Measurements from ENCODE around the gene STIMATE.

Gene STIMATE

DNA sequence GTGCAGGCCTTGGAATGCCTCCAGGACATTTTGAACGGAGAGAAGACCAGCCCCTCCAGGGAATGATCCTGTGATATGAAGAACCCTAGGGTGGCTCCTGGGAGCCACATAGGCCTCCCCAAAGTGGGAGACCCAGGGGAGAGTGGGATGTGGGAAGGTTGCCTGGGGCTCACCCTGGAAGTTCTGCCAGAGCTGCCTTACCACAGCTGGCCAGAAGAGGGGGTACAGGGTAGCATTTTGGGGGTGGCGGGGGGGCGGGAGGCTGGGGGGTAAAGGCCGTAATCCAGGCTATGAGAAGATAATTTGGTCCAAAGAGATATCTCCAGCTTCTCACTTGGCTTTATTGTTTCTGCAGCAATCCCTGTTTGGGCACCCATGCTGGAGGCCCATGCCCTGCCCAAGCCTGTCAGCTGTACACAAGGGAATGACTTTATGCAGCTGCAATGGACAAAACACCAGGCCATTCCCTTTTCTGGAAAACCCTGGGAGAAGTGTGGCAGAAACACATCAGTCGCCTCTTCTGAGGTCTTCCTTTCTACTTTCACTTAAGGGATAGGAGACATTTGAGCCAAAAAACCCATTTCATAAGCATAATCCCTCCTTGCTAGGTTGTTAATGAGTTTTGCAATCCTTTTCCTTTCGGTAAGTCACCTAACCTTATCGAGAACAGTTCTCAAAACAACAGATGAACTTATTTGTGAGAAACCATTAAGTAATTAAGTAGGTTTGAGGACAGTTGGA lies 51.5 kb downstream of the STIMATE start:
- Histone ChIP-seq H3K9me3 (ENCODE audit: control insufficient read depth, insufficient read depth, low read length) (no peaks in the 10 kb centered on the region), H3K4me1 (ENCODE audit: insufficient read depth, low read length) (no peaks in the 10 kb centered on the region; the same call in 1 of the 2 replicates), H3K36me3 (ENCODE audit: insufficient read depth, low read length) (peaks cover 7% of the 10 kb centered on the region; the same call in 1 of the 2 replicates), H3K9ac (ENCODE audit: low read depth, low read length) (no peak overlapping the region)

DNA sequence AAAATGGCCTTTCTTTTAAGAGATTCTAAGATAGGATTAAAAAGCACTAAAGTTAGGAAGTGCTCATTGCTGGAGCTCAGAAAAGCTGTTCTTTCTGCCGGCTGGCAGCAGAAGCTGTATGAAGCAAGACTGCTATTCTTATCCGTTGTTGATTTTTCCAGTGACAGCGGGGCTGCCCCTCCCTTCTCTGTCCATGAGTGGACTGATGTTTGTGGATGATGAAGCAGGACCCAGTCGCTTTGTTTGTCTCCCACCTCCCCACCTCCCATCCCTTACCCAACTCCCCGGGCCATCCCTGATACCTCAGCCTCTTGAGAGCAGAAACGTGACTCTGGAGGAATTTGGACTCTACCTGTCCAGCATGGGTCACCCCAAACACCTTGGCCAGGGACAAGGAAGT lies 52.2 kb downstream of the STIMATE start:
- Histone ChIP-seq H3K9ac (ENCODE audit: low read depth, low read length) (no peak overlapping the region), H3K9me3 (ENCODE audit: control insufficient read depth, insufficient read depth, low read length) (no peaks in the 10 kb centered on the region), H3K36me3 (ENCODE audit: insufficient read depth, low read length) (peaks cover 7% of the 10 kb centered on the region; the same call in 1 of the 2 replicates), H3K4me1 (ENCODE audit: insufficient read depth, low read length) (no peaks in the 10 kb centered on the region; the same call in 1 of the 2 replicates)

DNA sequence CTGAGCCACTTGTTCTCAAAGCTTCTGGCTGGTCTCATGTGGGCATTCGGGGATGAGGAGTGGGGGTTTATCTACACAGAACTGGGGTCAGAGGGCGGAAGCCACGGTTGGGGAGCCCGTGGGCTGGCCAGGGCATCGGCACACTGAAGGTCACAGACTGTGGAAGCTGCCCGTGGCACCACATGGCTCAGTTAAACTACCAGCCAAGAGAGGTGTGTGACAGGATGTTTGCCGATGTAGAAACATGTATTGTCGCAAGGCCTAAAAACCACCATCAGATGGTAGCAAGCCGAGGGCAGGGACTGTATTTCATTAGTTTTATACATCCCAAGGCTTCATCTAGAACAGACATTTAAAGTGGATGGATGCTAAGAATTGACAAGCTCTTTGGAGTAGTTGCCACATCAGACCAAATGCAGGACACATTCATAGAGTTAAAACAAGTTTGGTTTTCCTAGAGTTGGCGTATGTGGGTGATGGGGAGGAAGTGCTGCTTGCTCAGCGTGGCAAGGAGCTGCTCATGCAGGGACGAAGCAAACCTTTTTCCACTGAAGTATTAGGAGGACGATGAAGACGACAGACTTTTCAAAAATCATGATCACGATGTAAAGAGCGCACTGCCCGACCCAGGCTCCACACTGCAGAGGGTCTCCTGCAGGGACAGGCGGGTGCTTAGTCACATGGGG lies 52.9 kb downstream of the STIMATE start:
- no peaks in the 10 kb centered on the region; the same call in 1 of the 2 replicates for H3K4me1 ChIP-seq (ENCODE audit: insufficient read depth, low read length)
- peaks cover 7% of the 10 kb centered on the region; the same call in 1 of the 2 replicates for H3K36me3 ChIP-seq (ENCODE audit: insufficient read depth, low read length)
- H3K9me3 ChIP-seq (ENCODE audit: control insufficient read depth, insufficient read depth, low read length) = no peaks in the 10 kb centered on the region
- H3K9ac ChIP-seq (ENCODE audit: low read depth, low read length) = no peak overlapping the region

DNA sequence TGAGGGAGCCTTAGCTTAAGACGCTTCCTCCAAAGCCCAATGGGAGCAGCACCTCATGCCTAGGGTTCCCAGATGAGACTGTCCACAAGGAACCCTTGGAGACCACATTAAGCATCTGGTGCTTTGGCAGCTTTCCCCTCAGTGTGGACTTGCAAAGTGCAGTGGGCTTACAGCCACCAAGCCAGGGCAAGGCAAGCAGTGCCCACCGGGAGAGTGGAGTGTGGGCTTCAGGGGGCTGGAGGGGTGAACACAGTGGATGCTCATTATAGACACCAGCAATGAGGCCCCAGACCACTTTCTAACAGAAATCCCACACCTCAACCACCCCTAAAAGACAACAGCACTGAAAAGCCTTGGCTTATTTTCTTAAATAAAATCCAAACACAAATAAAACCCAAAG lies 53.5 kb downstream of the STIMATE start:
- H3K36me3 ChIP-seq (ENCODE audit: insufficient read depth, low read length) = peaks cover 7% of the 10 kb centered on the region; the same call in 1 of the 2 replicates
- no peaks in the 10 kb centered on the region; the same call in 1 of the 2 replicates for H3K4me1 ChIP-seq (ENCODE audit: insufficient read depth, low read length)
- H3K9me3 ChIP-seq (ENCODE audit: control insufficient read depth, insufficient read depth, low read length) = no peaks in the 10 kb centered on the region
- H3K9ac ChIP-seq (ENCODE audit: low read depth, low read length) = no peak overlapping the region

DNA sequence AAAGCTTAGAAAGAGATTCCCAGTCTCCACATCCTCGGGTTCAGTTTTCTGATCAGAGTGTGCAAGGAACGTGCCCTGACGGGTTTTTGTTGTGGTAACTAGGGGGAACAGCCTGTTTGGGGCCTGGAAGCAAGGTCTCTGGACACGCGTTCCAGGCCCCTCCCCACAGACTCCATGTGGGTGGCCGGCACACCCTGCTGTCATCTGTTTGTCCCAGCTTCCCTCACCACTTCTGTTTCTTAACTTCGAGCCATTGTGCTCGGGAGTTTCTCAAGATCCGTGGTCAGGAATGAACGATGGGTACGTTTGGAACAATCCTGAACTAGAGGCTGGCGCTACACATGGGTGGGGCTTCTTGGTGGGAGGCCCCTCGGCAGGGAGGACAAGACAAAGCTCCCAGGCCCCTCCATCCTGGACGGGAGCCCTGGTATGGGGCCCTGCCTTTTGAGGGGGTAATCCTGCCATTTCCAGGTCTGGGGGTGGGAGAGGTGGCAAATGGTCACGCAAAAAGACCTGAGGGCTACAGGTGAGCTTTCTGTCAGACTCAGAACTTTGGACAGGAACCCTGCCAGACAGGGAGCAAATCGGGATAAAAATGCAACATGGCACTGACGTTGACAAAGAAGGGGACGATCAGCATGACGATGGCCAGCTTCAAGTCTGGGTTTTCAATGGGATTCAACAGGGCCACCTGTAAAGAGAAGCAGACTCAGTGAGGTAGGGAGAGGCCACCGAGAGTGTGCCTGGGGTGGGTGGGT lies 54.1 kb downstream of the STIMATE start:
- Histone ChIP-seq H3K9ac (ENCODE audit: low read depth, low read length) (no peak overlapping the region), H3K36me3 (ENCODE audit: insufficient read depth, low read length) (peaks cover 7% of the 10 kb centered on the region; the same call in 1 of the 2 replicates), H3K4me1 (ENCODE audit: insufficient read depth, low read length) (no peaks in the 10 kb centered on the region; the same call in 1 of the 2 replicates), H3K9me3 (ENCODE audit: control insufficient read depth, insufficient read depth, low read length) (no peaks in the 10 kb centered on the region)

DNA sequence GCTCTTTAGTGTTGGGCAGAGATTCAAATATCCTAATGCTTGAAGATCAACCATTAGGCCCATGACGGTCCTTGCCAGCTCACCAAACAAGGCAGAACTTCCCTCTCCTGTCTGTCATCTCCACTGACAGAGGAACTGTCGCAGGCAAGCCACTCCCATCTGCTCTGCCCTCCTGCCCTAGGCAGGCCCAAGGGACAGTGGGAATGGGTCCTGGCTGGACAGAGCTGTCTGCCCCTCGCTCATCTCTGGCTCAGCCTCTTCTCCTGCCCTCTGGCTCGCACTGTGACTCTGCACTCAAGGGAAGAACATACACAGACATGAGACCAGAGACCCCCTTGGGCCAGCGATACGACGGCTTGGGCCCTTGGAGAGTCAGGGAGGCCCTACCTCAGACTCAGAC lies 54.9 kb downstream of the STIMATE start:
- H3K4me1 ChIP-seq (ENCODE audit: insufficient read depth, low read length) = no peaks in the 10 kb centered on the region; the same call in 1 of the 2 replicates

DNA sequence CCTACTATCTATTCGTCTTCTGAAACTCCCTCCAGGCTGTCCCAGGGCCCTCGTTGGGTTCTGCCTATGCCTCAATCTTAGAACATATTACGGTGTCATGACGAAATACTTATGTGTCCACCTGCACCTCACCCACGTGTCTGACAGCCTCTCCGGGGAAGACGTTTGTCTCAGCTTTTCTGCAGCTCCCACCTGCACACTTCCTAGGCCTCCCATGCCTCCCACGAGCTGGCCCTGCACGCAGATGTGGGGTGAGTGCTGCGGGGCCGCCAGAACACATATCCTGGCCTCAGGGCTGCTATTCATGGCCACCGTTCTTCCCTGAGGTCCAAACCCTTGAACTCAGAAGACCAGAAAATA lies 55.4 kb downstream of the STIMATE start:
- H3K36me3 ChIP-seq (ENCODE audit: insufficient read depth, low read length) = no peaks in the 10 kb centered on the region
- H3K9me3 ChIP-seq (ENCODE audit: control insufficient read depth, insufficient read depth, low read length) = no peaks in the 10 kb centered on the region
- no peak overlapping the region for H3K9ac ChIP-seq (ENCODE audit: low read depth, low read length)
- H3K4me1 ChIP-seq (ENCODE audit: insufficient read depth, low read length) = no peaks in the 10 kb centered on the region; the same call in 1 of the 2 replicates

More for the DNA sequence above, 54.9 kb downstream of the STIMATE start:
- no peaks in the 10 kb centered on the region for H3K9me3 ChIP-seq (ENCODE audit: control insufficient read depth, insufficient read depth, low read length)
- H3K36me3 ChIP-seq (ENCODE audit: insufficient read depth, low read length) = no peaks in the 10 kb centered on the region
- no peak overlapping the region for H3K9ac ChIP-seq (ENCODE audit: low read depth, low read length)

DNA sequence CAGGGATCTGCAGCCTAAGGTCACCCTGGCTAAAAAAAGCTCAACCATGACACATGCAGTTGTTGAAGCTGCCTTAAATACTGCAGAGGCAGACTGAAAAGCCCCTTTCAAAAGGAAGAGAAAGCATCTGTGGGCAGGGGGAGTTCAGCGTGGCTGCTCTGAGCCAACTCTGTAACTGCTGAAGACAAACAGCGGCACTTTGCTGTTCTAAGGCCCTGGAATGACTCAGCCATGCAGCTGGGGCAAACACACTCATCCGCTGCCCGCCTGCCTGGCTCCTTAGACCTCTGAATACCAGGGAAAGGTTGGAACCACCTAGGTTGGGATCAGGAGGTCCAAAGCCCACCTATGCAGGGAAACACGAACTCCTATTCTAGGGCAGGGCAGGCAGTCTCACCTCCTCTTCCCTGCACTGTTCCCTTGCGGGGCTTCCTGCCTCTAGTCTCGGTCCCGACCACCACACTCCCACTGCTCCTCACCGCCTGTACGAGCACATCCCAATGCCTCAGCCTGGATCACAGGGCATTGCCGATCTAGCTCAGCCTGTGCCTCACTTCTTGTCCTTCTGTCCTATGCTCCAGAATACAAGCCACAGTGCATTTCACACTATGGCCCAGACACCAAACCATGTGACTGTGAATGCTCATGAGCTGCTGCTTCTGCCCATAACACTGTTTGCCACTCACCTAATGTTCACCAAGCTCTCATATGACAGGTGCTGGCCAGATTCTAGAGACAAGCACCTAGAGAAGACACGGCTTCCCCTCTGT lies 56.0 kb downstream of the STIMATE start:
- Histone ChIP-seq H3K36me3 (ENCODE audit: insufficient read depth, low read length) (no peaks in the 10 kb centered on the region), H3K4me1 (ENCODE audit: insufficient read depth, low read length) (no peaks in the 10 kb centered on the region; the same call in 1 of the 2 replicates), H3K9me3 (ENCODE audit: control insufficient read depth, insufficient read depth, low read length) (no peaks in the 10 kb centered on the region), H3K9ac (ENCODE audit: low read depth, low read length) (no peak overlapping the region)

DNA sequence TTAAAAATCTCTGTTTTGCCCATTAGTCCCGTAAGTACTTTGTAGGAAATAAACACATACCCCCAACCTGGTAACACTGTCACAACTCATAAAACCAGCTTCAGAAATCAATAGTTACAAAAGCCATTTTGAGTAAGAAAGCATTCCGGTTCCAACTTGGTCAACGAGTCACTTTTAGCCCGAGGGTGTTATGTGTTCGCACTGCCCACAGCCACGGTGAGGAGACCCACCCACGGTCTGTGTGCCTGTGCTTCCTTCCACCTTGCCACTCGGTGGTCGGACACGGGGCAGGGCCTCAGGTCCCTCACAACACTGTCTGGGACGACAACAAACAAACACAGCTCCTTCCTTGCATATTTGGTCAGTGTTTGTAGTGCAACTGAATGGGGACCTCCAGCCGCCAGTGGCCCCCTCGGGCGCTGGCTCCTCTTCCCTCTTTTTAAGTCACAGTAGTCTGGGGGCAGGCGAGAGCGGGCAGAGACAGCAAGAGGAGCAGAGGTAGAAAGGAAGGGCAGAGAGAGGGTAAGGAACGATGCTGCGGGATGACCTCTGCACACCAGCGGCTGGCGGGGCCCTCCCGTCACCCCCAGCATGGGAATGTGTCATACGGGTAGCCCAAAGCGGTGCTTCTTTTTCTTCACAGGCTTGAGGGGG lies 57.3 kb downstream of the STIMATE start:
- H3K36me3 ChIP-seq (ENCODE audit: insufficient read depth, low read length) = no peaks in the 10 kb centered on the region
- H3K9ac ChIP-seq (ENCODE audit: low read depth, low read length) = no peak overlapping the region
- peaks cover 6% of the 10 kb centered on the region; the same call in 1 of the 2 replicates for H3K4me1 ChIP-seq (ENCODE audit: insufficient read depth, low read length)
- no peaks in the 10 kb centered on the region for H3K9me3 ChIP-seq (ENCODE audit: control insufficient read depth, insufficient read depth, low read length)

DNA sequence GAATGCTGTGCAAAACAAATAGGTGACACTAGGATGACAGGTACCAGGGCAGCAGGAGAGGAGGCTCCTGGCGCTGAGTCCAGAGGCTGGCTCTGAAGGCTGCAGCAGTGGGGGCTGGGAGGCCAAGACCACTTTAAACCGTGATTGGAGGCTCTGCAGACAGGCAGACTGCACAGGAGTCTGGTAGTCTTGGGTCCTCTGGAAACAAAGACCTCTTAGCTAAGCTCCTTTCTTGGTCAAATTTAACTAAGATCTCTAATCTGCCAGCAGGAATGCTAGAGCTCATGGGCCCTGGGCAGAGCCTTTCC lies 58.1 kb downstream of the STIMATE start:
- Histone ChIP-seq H3K9ac (ENCODE audit: low read depth, low read length) (no peak overlapping the region), H3K36me3 (ENCODE audit: insufficient read depth, low read length) (no peaks in the 10 kb centered on the region), H3K4me1 (ENCODE audit: insufficient read depth, low read length) (peaks cover 6% of the 10 kb centered on the region; the same call in 1 of the 2 replicates)

DNA sequence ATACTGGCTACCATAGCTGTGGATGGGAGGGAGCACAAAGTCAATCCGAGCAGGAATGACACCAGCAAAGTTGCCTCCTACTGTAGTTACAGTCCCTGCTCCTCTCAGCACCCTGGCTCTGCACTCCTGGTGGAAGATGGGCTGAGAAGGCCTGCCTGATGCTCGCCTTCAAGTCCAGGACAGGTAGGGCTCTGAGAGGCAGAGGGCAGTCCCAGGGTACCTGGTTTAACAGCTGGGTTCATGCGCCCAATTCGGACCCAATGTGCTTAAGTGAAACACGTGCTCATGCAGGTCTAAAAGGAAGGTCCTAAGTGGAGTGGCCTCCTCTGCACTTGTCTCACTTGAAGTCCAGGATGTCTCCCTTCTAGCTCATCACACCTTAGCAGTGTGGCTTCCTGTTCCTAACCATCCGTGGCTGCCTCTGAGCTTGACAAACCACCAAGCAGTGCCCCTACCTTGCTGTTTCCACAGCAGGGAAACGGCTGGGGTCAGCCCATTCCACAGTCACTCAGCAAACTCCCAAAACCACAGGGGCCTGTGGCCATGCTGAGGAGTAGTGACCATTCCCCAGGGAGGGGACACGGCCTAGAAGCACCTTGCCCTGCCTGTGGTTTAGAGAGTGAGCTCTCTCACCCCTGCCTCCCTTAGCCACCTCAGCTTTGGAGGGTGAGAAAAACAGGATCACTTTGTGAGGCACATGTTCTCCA lies 58.6 kb downstream of the STIMATE start:
- Histone ChIP-seq H3K9me3 (ENCODE audit: control insufficient read depth, insufficient read depth, low read length) (no peaks in the 10 kb centered on the region), H3K4me1 (ENCODE audit: insufficient read depth, low read length) (peaks cover 6% of the 10 kb centered on the region; the same call in 1 of the 2 replicates), H3K9ac (ENCODE audit: low read depth, low read length) (no peak overlapping the region), H3K36me3 (ENCODE audit: insufficient read depth, low read length) (no peaks in the 10 kb centered on the region)

More for the DNA sequence above, 58.1 kb downstream of the STIMATE start:
- H3K9me3 ChIP-seq (ENCODE audit: control insufficient read depth, insufficient read depth, low read length) = no peaks in the 10 kb centered on the region

DNA sequence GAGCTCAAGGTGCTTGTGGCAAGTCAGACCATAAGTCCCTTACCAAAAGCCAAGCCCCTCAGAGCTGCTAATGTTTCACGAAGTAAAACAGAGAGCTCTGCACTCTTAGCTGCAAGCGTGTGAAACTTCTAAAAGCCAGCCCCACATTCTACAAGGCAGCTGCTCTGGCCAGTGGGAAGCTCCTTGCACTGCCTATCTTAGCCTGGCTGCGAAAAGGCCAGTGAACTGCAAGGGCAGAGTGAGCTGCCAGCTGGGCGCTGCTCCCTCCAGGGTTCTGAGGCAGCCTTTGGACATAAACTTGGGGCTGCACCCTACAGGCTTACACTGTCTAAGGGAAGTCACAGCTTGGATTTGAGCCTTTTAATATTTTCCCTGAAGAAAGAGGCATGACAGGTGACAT lies 60.4 kb downstream of the STIMATE start:
- no peaks in the 10 kb centered on the region for H3K9me3 ChIP-seq (ENCODE audit: control insufficient read depth, insufficient read depth, low read length)
- H3K4me1 ChIP-seq (ENCODE audit: insufficient read depth, low read length) = peaks cover 6% of the 10 kb centered on the region; the same call in 1 of the 2 replicates
- no peak overlapping the region for H3K9ac ChIP-seq (ENCODE audit: low read depth, low read length)
- no peaks in the 10 kb centered on the region for H3K36me3 ChIP-seq (ENCODE audit: insufficient read depth, low read length)

DNA sequence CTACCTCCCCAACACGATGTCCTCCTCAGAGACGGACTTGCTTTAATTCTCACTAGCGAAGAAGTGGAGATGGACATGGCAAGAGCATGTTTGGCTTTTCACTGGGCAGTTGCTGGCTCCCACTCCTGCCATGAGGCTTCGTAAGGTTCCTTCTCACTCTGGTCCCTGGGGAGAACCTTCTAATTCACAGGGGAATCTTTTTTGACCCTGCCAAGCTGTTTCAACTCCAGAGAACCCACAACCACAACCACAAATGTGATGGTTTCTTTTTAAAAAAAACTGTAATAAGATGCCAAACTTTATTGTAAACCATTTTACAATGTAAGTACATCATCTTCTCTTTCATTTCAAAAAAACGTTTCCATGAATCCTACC lies 60.9 kb downstream of the STIMATE start:
- H3K4me1 ChIP-seq (ENCODE audit: insufficient read depth, low read length) = peaks cover 6% of the 10 kb centered on the region; the same call in 1 of the 2 replicates
- no peaks in the 10 kb centered on the region for H3K36me3 ChIP-seq (ENCODE audit: insufficient read depth, low read length)
- H3K9me3 ChIP-seq (ENCODE audit: control insufficient read depth, insufficient read depth, low read length) = no peaks in the 10 kb centered on the region
- no peak overlapping the region for H3K9ac ChIP-seq (ENCODE audit: low read depth, low read length)
